Peyer's patch (tissue), 4 donors: Measurements from ENCODE around the gene BNIP5. TPM values are rescaled to one million over a fixed set of nuclear protein-coding genes. Genes with fewer than 3 reads are reported as not detected.

Experiments
- DNase-seq, 3 donors: peaks; one replicate each; pipeline ENCODE4 v3.0.0-alpha.2; 2017 to 2019
- H3K27ac ChIP-seq, 4 donors: fragments of 200-600 bp; sonication (generic); one replicate each; pipeline ENCODE4 v1.5.1; 2016 to 2019
- H3K27me3 ChIP-seq, 2 donors: fragments of 200-600 bp; sonication (generic); one replicate each; pipeline ENCODE4 v1.5.1; 2019
- H3K36me3 ChIP-seq, 3 donors: fragments of 200-600 bp; sonication (generic); one replicate each; pipeline ENCODE4 v1.5.1; 2016 to 2019
- H3K4me1 ChIP-seq, 4 donors: fragments of 200-600 bp; sonication (generic); one replicate each; pipeline ENCODE4 v1.5.1; 2016 to 2019
- H3K4me3 ChIP-seq, 4 donors: fragments of 200-600 bp; sonication (generic); 1 replicate in 3 of 4; 2 replicates in 1 of 4; pipeline ENCODE4 v1.5.1; 2016 to 2019; ENCODE audit warnings: mild to moderate bottlenecking in 1 of 4
- H3K9me3 ChIP-seq, 4 donors: fragments of 200-600 bp; sonication (generic); one replicate each; pipeline ENCODE4 v1.5.1; 2016 to 2019; ENCODE audit warnings: mild to moderate bottlenecking in 1 of 4
- CTCF ChIP-seq, 6 experiments: fragments of 450-650 bp in 4 of 6; fragments of 200-600 bp in 2 of 6; sonication (generic) in 1 of 6; IDR thresholded peaks; one replicate each; pipeline ENCODE4 v1.5.1; 2017 to 2019; ENCODE audit warnings: antibody characterized with exemption in 6 of 6, mild to moderate bottlenecking in 3 of 6, moderate library complexity in 1 of 6
- POLR2A ChIP-seq, 2 donors: fragments of 450-650 bp; IDR thresholded peaks; one replicate each; pipeline ENCODE4 v1.5.1; 2017; ENCODE audit warnings: antibody characterized with exemption in 2 of 2, mild to moderate bottlenecking in 2 of 2, moderate library complexity in 2 of 2
- total RNA-seq, 4 donors: library from RNA; depleted of rRNA; stranded (reverse); fragments of >200 nt; gene quantifications; one replicate each; pipeline ENCODE4 v1.1.0, GENCODE V29; 2016

The BNIP5 gene
- total RNA-seq, 4 donors from 2014 or later = 9.1 to 35.4 (median 25.3) TPM

GRCh38 chr6:36267731-36268477 lies 68.8 kb downstream of the BNIP5 start:
- Histone ChIP-seq H3K27me3 (no peaks in the 10 kb centered on the region), H3K9me3 (peaks cover 0 to 7% (median 0%) of the 10 kb centered on the region in 4 donors), H3K4me1 (no peaks in the 10 kb centered on the region), H3K36me3 (no peaks in the 10 kb centered on the region), H3K4me3 (no peak overlapping the region), H3K27ac (no peak overlapping the region)
- DNase-seq = no peak
- TF ChIP-seq CTCF (IDR thresholded peaks at IDR 0.05) = no peak
- no peak for TF ChIP-seq POLR2A (IDR thresholded peaks at IDR 0.05)

GRCh38 chr6:36266913-36267644 lies 69.6 kb downstream of the BNIP5 start:
- TF ChIP-seq CTCF (IDR thresholded peaks at IDR 0.05) (no peak), POLR2A (IDR thresholded peaks at IDR 0.05) (no peak)
- H3K27me3 ChIP-seq = no peaks in the 10 kb centered on the region
- H3K9me3 ChIP-seq = peaks cover 0 to 7% (median 0%) of the 10 kb centered on the region in 4 donors
- DNase-seq = no peak
- H3K27ac ChIP-seq = no peak overlapping the region
- no peaks in the 10 kb centered on the region for H3K4me1 ChIP-seq
- H3K36me3 ChIP-seq = no peaks in the 10 kb centered on the region
- H3K4me3 ChIP-seq = no peak overlapping the region

Other genes with a start within 250 kb of the BNIP5 start
- 100 to 1,000 TPM in 3 of 4 donors, 10 to 100 TPM in 1; 66.0 to 149 (median 131) TPM for gene MAPK13, start 206.4 kb downstream of the BNIP5 start, total RNA-seq
- 10 to 100 TPM; 49.6 to 71.0 (median 65.0) TPM for gene BRPF3, start 140.1 kb downstream of the BNIP5 start, total RNA-seq
- gene PNPLA1, start 66.8 kb downstream of the BNIP5 start, total RNA-seq = 1 to 10 TPM in 3 of 4 donors, not detected in 1; 1.3 to 4.0 (median 3.0) TPM
- 10 to 100 TPM in 2 of 4 donors, 1 to 10 TPM in 2; 3.3 to 12.1 (median 9.9) TPM for gene ETV7, start 50.8 kb upstream of the BNIP5 start, total RNA-seq
- not detected for gene PXT1, start 106.0 kb upstream of the BNIP5 start, total RNA-seq
- gene KCTD20, start 106.1 kb upstream of the BNIP5 start, total RNA-seq = 10 to 100 TPM; 31.5 to 40.4 (median 37.8) TPM
- 100 to 1,000 TPM in 2 of 4 donors, 10 to 100 TPM in 2; 57.8 to 107 (median 87.9) TPM for gene STK38, start 210.6 kb upstream of the BNIP5 start, total RNA-seq